GM06990 (cell line): ENCODE measurements around the gene METTL16.

Experiments
- DNase-seq: peaks from one replicate; pipeline ENCODE4 v3.0.0-alpha.2; 2011; ENCODE audit not compliant: insufficient read length; ENCODE audit errors: extremely low read depth
- H3K27me3 ChIP-seq: replicated peaks from 2 replicates; pipeline ENCODE4 v1.6.0; 2011; ENCODE audit warnings: low read length; ENCODE audit not compliant: control insufficient read depth, insufficient read depth
- H3K36me3 ChIP-seq: 2 replicates; pipeline ENCODE4 v1.5.1; 2011; ENCODE audit warnings: low read length; ENCODE audit not compliant: control insufficient read depth, insufficient read depth
- H3K4me3 ChIP-seq: replicated peaks from 2 replicates; pipeline ENCODE4 v1.5.1; 2011; ENCODE audit warnings: low read depth, mild to moderate bottlenecking, control low read depth, low read length
- CTCF ChIP-seq: IDR thresholded peaks from 2 replicates; pipeline ENCODE4 v1.5.1; 2011; ENCODE audit warnings: low read length, control low read depth, mild to moderate bottlenecking, inconsistent platforms; ENCODE audit not compliant: insufficient read depth, poor library complexity, severe bottlenecking

Gene METTL16

GRCh38 chr17:2475056-2475455, 36.6 kb downstream of the METTL16 start:
- Histone ChIP-seq H3K27me3 (no peaks in the 10 kb centered on the region), H3K36me3 (peaks cover 12% of the 10 kb centered on the region), H3K4me3 (no peak overlapping the region)
- DNase-seq, result no peak
- no peak for TF ChIP-seq CTCF

- no peak overlapping the region for H3K4me3 ChIP-seq
- no peaks in the 10 kb centered on the region for H3K27me3 ChIP-seq
- no peak for DNase-seq
- H3K36me3 ChIP-seq, result peaks cover 12% of the 10 kb centered on the region
- TF ChIP-seq CTCF, result no peak
These were observed 37.3 kb downstream of the METTL16 start for GRCh38 chr17:2474371-2474770.

GRCh38 chr17:2468270-2468669, 43.4 kb downstream of the METTL16 start:
- Histone ChIP-seq H3K36me3 (peaks cover 2% of the 10 kb centered on the region), H3K27me3 (no peaks in the 10 kb centered on the region), H3K4me3 (no peak overlapping the region)
- DNase-seq, result no peak
- TF ChIP-seq CTCF, result no peak

- Histone ChIP-seq H3K36me3 (peaks cover 9% of the 10 kb centered on the region), H3K27me3 (no peaks in the 10 kb centered on the region), H3K4me3 (no peak overlapping the region)
- no peak for TF ChIP-seq CTCF
- DNase-seq, result no peak
These were observed 44.8 kb downstream of the METTL16 start for GRCh38 chr17:2466931-2467330.

- no peak for TF ChIP-seq CTCF
- peaks cover 11% of the 10 kb centered on the region for H3K36me3 ChIP-seq
- DNase-seq, result no peak
- H3K4me3 ChIP-seq, result no peak overlapping the region
- H3K27me3 ChIP-seq, result no peaks in the 10 kb centered on the region
These were observed 49.2 kb downstream of the METTL16 start for GRCh38 chr17:2462481-2462880.

- DNase-seq, result no peak
- TF ChIP-seq CTCF, result no peak
- Histone ChIP-seq H3K36me3 (peaks cover 11% of the 10 kb centered on the region), H3K4me3 (no peak overlapping the region), H3K27me3 (no peaks in the 10 kb centered on the region)
These were observed 51.8 kb downstream of the METTL16 start for GRCh38 chr17:2459917-2460271.
